Hematopoietic multipotent progenitor cell treated with erythropoietin and hydrocortisone succinate and interleukin-3 and kit ligand, for 8 days (in vitro differentiated cells): ENCODE measurements around the gene YIPF3.
"Not testable (repeated sequence)": the region's sequence is repeated elsewhere in the genome, so short reads cannot be mapped to it uniquely, and the experiment has no call there.

Experiments
- DNase-seq: peaks from one replicate; pipeline ENCODE4 v3.0.0-alpha.2; 2015

The YIPF3 gene

GRCh38 chr6:43491750-43492661 is 24.7 kb downstream of the YIPF3 start:
- no peak for DNase-seq

- no peak for DNase-seq
These were observed 26.2 kb downstream of the YIPF3 start for GRCh38 chr6:43490523-43490939.

GRCh38 chr6:43489277-43490072 is 27.3 kb downstream of the YIPF3 start:
- DNase-seq: no peak

- no peak for DNase-seq
These were observed 28.0 kb downstream of the YIPF3 start for GRCh38 chr6:43488667-43489276.

GRCh38 chr6:43481591-43482236 is 35.0 kb downstream of the YIPF3 start:
- no peak for DNase-seq

- no peak for DNase-seq
These were observed 35.7 kb downstream of the YIPF3 start for GRCh38 chr6:43481075-43481474.

GRCh38 chr6:43478008-43478372 is 38.7 kb downstream of the YIPF3 start:
- DNase-seq: peak; percentile 19

- peak; percentile 84 for DNase-seq
These were observed 39.3 kb downstream of the YIPF3 start, which contains the start of gene TJAP1 for GRCh38 chr6:43477235-43478007. Gene TJAP1 (plus strand): TSS chr6:43477570. CDS start chr6:43499002, 21,432 bp downstream.

- no peak for DNase-seq
These were observed 40.0 kb downstream of the YIPF3 start for GRCh38 chr6:43476746-43477145.

- no peak for DNase-seq
These were observed 41.2 kb downstream of the YIPF3 start for GRCh38 chr6:43475516-43475915.

- no peak for DNase-seq
These were observed 44.2 kb downstream of the YIPF3 start for GRCh38 chr6:43472515-43472914.

GRCh38 chr6:43471399-43471798 is 45.3 kb downstream of the YIPF3 start:
- DNase-seq: no peak

- no peak for DNase-seq
These were observed 46.8 kb downstream of the YIPF3 start for GRCh38 chr6:43469947-43470346.

GRCh38 chr6:43468748-43469681 is 47.7 kb downstream of the YIPF3 start:
- no peak for DNase-seq

GRCh38 chr6:43468240-43468639 is 48.5 kb downstream of the YIPF3 start:
- no peak for DNase-seq

GRCh38 chr6:43467752-43468151 is 49.0 kb downstream of the YIPF3 start:
- DNase-seq: no peak

- not testable (repeated sequence) for DNase-seq
These were observed 49.5 kb downstream of the YIPF3 start for GRCh38 chr6:43467265-43467664.

- no peak for DNase-seq
These were observed 50.8 kb downstream of the YIPF3 start for GRCh38 chr6:43465948-43466347.

- DNase-seq: no peak
These were observed 52.4 kb downstream of the YIPF3 start for GRCh38 chr6:43464337-43464736.

GRCh38 chr6:43461936-43462335 is 54.8 kb downstream of the YIPF3 start:
- DNase-seq: no peak
